Measurements from ENCODE around the gene EPHB2. TPM values are rescaled to one million over a fixed set of nuclear protein-coding genes. Genes with fewer than 3 reads are reported as not detected.
A peak's percentile ranks its signal among the peaks of the same experiment; 100 is the strongest.

EPHB2 gene
- polyA plus RNA-seq, 12 donors, result 11.8 to 33.7 (median 19.1) TPM; not detected in 1

DNA sequence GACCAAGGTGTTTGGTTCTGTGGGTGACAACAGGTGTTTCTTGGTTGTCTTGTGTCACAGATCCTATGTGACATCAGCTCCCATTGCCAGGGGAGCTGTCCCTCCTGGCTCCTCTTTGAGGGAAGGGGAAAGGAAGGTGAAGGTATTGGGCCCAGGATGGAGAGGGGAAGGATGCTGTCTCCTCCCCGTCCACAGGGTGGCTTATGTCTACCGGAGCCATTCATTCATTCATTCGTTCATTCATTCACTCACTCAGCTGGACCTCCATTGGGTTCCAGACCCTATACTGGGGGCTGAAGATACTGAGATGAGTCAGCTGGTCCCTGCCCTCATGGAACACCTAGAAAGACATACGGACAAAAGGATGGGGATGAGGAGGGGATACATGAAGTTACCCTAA is 38.9 kb downstream of the EPHB2 start:
- DNase-seq, result no peak

DNA sequence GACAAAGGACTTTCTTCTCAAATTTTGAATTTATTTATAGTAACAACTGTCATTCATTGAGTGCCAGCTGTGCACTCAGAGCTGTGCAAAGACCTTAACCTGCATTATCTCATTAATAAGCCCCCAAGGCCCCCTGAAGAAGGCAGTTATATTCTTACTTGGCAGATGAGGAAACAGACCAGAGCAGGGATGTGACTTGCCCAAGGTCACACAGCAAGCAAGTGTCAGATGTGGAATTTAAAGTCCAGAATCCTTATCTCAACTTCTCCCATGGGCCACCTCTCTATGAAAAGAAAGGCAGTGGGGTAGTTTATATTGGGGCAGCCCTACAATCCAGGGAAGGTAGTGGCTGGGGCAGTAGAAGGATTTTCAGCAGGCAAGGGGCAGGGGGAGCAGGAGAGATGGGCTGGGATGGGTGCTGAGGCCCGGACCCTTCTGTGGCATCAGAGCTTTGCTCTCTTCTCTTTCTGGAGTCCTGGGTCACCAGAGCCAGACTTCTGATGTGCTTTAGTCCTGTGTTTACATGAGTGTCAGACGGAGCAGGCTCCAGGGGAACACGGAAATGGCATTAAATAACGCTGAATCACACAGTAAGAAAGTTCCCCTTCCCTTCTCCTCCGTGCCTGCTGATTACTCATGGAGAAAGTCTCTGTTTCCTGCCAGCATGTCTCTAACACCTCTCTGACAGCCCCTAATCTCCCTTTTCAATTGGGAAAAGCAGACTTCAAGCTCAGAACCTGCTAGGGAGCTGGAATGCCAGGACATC is 39.5 kb downstream of the EPHB2 start:
- DNase-seq, result peak; percentile 46

DNA sequence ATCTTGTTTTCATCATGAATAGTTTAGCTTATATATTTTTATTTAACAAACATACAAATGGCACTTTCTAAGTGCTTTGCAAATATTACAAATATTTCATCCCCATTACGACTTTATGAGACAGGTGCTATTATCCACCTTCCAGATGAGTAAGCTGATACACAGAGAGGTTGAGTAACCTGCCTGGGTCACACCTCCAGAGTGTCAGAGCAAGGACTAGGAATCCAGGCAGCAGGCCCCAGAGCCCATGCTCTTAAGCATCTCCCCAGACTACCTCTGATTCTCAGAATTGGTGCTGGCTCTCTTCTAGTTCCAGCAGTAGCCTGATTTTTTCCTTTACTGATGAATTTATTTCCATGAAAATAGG is 40.0 kb downstream of the EPHB2 start:
- no peak for DNase-seq

DNA sequence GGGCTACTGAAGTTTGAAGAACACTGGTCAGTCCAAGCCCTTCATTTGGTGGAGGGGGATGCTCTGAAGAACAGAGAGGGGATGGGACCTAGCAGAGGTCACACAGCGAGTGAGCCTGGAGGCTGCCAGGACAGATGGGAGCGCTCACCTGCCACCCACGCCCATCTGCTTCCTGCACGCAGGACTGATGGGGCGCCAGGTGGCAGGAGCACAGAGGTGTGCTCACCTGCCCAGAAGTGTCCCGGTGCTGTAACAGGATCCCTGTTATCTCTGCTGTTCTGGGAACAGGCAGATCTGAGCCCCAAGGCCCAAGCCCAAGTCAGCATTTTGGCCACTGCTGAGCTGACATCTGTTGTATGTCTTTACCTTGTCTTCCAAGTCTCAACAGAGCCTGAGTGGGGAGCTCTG is 40.5 kb downstream of the EPHB2 start:
- DNase-seq, result no peak

DNA sequence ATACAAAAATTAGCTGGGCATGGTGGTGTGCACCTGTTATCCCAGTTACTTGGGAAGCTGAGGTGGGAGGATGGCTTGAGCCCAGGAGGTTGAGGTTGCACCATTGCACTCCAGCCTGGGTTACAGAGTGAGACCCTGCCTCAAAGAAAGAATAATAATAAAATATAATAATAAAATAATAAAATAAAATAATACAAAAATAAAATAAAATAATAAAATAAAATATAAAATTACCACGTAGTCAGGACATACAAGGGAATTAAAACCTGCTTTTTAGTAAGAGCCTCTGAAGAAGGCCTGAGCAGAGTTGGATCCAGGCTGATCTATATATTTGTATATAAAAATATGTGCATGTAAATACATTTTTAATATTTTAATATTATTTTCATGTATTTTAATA is 41.7 kb downstream of the EPHB2 start:
- DNase-seq, result no peak

DNA sequence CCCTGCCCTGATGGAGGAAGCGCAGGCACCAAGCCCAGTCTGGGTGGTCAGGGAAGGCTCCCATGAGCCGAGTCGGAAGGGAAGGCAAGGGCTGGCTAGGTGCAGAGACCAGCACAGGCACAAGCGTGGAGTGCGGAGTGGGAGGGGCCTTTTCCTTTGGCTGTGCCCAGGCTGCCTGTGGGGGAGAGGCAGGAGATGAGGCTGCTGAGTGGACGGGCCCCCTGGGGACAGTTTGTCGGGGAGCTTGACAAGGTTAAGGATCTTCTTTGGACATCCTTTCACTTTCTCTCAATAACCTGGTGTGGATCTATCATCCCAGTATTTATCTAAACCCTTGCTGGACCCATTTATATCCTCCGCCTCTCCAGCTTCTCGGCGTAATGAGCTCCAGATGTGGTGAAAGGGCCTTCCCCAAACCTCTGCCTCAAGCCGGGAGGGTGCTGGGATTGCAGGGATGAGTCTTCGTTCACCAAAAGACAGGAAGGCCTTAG is 42.9 kb downstream of the EPHB2 start:
- peak; percentile 69 for DNase-seq

DNA sequence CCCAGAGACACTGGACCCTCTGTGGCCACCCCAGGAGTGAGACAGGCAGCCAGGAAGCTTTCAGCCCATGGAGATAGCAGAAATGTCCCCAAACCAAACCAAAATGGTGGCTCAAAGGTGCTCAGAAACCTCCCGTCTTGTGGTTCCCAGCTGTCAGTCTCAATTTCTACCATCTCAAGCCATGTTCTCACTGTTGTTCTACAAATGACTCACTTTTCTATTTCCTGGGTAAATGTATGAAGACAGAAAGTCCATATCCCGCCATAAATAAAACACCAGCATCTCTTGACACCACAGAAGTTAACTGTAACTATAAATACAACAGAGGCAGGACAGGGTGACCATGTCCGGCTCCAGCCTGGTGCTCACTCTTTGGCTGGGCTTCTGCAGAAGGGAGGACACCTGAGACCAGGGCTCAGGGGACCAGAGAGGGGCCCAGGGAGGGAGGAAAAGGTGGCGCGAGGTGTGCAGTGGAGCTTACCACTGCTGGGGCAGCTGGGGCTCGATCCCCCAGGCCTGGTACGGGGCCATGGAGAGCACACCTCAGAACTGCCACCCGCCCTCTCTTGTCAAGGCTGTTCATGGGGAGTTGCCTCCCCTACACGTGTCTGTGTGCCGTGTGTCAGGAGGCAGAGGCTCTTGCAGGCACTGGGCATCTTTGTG is 43.6 kb downstream of the EPHB2 start:
- DNase-seq, result no peak

DNA sequence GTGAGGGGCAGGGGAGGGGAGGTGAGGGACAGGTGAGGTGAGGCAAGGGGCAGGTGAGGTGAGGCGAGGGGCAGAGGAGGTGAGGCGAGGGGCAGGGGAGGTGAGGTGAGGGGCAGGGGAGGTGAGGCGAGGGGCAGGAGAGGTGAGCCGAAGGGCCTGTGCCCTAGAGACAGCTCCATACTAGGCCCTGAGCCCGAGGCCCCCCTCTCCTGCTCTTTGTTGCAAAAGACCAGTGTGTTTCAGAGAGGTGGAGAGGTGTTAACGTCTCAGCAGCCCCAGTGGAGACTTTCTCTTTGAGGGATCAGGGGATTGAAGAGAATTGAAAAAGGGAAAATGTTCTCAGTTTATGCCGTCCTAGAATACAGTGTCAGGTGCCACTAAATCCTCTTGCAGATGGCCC is 44.2 kb downstream of the EPHB2 start:
- DNase-seq, result no peak

DNA sequence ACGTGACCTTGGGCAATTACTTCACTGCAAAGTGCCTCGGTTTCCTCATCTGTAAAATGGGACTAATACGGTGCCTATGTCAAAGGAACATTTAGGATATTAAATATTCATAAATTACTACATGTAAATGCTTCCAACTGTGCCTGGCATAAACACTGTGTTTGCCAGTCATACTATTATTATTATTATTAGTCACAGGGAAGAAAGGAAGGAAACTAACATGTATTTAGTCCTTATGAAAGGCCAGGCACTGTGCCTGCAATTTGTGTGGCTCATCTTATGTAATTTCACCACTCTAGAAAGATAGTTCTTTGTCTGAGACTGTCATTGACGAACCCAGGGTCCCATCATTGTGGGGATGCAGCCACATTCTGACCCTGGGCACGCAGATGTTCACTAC is 45.0 kb downstream of the EPHB2 start:
- no peak for DNase-seq

DNA sequence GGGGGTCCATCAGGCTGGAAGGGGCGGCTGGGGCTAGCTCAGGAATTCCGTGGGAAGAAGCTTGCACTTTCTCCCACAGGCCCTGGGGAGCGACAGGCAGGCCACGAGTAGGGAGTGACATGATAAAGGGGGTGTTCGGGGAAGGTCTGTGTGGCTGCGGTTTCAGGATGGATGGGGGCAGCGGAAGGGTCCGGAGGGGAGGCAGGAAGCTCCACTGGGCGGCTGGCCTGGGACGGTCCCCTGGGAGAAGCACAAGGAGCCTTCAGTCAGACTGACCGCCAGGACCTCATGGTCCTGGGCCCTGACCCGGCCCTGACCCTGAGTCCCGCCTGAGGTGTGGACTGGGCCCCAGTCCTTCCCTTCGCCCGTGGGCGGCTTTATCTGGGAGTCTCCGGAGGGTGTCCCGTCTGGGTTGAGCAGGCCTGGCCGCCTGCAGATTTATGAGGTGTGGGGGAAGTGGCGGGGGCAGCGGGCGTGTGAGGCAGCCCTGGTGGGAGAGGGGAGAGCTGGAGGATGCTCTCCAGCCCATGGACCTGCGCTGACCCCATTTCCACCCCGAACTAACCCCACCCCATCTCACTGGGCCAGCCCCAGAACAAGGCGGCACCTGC is 45.6 kb downstream of the EPHB2 start:
- no peak for DNase-seq

DNA sequence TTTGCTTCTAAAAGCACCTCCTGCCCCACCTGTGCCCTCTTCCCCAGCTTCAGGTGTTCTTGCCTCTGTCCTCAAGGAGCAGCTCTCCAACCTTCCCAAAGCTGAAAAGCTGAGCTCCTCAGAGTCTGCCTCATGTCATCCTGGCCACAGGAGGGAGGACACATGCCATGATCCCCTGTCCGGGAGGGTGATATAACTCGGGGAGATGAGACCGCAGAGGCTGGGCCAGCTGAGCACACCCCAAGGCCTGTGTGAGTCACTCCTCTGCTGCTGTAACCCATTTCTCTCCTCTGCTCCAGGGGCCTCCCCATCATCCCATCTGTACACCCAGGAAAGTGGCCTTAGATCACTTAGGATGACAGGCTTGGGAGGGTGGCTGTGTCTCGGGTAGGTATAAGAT is 49.8 kb downstream of the EPHB2 start:
- DNase-seq, result no peak

DNA sequence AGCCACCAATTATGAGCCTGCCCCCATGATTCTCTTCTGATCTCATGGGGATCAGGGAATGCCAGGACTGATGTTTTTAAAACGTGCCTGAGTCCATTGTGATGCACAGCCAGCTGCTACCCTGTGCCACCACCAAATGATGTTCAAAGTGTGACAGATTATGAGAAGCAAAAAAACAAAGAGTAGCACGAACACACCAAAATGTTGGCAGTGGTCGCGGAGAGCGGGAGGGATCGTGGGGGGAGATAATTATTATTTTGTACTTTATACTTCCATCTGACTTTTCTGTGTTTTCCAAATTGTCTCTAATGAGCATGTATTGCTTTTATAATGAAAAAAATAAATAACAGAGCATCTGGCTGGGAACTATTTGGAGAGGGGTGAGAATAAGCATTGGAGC is 50.5 kb downstream of the EPHB2 start:
- DNase-seq, result no peak

DNA sequence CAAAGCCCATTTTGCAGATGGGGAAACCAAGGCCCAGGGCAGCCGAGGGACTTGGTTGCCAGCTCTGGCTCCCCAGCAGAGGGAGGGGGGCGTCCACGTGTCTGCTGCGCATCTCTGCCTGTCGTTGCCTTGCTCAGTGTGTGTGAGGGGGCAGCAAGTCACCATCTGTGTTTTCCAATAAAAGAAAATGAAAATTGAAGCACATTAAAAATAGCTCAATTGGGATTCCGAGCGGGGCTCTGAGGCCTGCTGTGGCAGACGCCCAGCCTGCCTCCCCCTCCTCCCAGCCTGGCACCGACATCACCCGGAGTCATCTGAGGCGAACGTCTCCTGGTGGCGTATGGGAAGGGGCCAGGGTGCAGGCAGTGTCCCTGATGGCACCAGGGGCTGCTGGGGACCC is 51.2 kb downstream of the EPHB2 start:
- DNase-seq, result no peak

DNA sequence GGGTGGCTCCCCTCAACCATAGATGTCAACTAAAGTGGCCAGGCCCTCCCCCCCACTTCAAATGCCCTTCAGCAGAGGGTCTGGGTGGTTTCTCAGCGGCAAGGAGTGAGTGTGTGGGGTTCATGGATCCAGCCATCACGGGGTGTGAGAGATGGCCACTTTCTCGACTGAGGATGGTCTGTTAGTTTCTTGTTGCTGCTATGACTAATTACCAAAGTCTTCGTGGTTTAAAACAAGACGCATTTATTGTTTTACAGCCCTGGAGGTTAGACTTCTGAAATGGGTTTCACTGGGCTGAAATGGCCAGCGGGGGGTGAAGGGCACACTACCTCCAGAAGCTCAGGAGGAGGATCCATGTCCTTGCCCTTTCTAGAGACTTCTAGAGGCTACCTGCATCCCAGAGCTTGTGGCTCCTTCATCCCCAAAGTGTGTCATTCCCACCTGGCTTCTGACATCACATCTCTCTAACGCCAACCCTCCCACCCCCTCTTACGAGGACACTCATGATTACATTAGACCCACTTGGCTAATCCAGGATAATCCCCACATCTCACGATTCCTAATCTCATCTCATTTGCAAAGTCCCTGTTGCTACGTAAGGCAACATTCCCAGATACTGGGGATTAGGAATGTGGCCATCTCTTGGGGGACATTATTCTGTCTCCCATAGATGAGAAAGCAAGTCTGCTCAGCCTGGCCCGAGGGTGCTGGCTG is 53.0 kb downstream of the EPHB2 start:
- no peak for DNase-seq

DNA sequence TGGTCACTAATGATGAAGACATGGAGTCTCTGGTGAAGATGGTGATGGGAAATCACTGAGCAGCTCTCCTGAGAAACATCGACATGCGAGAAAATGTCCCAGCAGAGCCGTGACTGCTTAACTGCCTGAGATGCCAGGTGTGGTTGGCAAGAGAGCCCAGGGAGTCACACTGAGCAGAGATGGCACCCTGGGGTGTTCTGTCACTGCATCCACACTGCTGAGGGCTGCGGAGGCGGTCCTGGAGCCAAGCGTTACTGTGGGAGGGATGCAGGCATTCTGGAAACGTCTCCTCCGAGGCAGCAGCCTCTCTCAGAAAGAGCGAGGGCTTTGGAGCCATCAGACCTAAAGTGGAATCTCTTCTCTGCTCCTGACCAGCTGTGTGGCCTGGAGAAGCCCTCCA is 57.2 kb downstream of the EPHB2 start:
- no peak for DNase-seq

DNA sequence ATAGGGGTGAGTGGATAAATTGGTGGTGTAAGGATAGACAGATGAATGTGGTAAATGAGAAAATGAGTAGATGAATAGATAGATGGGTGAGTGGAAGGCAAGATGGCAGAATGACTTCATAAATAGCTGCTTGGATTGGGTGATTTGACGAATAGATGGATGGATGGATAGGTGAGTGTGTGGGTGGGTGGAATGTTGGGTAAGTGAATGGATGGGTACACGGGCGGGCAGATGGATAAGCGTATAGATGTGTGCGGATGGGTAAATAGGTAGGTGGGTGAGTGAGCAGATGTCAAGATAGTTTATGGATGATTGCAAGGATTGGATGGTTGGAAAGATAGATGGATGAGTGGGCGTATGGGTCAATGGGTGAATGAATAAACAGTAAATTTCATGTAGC is 59.3 kb downstream of the EPHB2 start:
- DNase-seq, result no peak

DNA sequence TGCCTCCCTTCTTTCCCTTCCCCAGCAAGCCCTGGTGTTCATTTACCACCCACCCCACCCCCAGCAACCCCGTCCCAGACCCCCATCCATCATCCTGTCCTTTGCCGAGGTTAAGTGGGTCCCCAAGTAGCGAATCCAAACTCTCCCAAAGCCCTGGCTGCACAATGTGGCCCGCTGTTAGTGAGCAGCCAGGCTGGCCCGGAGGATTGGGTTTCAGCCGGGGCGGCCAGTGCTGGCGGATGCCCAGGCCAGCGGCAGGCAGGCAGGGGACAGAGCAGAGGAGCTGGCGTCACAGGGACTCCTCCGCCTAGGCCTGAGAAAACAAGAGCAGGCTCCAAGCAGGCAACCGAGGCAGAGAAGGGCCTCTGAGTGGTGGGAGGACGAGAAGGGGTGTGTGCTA is 61.4 kb downstream of the EPHB2 start:
- no peak for DNase-seq

DNA sequence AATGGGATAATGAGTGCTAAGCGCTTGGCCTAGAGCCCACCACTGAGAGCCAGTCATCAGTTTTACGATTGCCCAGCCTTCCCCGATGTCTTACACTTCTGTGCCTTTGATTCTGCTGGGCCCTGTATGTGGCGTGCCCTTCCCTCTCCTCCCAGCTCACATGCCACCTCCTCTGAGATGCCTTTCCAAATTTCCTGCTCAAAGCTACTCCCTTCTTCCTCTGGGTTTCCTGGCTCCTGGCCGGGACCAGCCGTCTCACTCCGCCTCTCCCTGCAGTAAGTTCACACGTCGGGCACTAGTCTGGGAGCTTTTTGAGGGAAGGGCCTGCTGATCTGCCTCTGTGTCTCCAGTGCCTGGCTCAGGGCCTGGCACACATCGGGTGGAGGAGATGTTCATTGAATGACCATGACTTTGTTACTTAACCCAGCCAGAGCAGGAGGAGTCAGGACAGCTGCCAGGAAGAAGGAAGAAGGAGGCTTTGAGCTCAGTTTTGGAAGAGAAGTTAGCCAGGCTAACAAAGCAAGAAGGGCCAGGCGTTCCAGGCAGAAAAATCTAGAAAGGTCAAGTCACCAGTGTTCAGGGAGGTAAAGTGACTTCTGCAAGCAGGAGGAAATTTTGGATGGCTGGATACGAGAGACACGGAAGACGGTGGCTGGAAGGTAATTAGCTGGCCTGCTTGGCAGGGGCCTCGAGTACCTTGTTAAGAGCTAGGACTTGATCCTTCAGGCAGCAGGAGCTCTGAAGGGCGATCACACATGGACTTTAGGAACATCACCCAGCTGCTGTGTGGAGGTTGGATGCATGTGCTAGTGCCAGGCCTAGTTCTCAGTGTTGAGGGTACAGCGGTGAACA is 63.6 kb downstream of the EPHB2 start:
- DNase-seq, result peak; percentile 92

DNA sequence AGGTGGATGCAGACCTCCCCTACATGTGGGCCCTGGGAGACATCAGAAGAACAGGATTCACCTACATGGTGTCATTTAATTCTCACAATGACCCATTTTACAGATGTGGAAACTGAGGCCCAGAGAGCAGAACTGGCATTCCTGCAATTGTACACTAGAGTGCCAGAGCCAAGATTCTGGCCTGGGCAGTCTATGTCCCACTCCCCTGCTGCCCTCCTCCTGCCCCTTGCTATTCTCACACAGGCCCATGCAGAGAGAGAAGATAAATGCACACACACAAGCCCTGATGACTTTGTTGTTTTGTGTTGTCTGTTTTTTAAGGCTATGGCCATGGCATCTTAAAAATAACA is 64.2 kb downstream of the EPHB2 start:
- DNase-seq, result no peak

DNA sequence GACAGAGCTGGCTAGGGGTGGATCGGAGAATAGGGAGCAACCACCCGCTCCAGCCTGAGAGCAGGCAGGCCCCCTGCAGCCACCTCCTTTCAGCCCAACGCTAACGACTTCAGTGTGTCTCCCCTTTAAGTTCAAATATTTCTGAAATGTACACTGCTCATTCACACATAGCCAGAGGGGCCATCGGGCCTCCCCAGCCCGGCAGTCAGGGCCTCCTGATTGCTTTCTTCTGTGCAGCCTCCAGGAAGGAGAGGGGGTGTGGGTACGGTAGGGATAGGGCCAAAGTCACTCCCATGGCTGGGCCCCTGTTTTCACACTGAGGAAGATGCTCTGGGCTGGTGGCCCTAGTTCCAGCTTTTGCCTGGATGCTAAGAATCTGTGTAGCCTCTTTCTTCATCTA is 64.8 kb downstream of the EPHB2 start:
- DNase-seq, result no peak

DNA sequence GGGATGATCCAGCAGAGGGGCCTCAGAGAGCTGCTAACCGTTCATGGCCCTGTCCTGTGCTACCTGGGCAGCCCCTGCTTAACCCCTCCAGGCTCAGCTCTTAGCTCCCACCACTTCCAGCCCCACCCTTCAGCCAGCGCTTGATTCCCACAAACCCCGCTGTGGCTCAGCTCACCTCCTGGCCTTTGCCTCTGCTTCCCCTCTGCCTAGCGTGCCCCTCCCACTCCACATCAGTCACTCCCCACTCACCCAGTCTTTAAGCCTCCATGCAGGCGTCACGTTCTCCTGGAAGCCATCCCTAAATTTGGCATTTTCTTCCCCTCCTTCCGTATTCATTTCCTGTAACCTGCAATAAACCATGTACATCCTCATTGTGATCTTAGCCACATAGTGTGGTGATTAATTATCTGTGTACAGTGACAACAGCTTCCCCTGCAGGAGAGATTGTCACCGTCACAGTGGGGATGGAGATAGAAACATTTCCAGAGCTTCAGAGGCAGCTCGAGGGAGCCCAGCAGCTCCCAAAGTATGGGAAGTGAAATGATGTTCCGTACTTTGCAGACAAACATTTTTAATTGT is 65.5 kb downstream of the EPHB2 start:
- DNase-seq, result no peak
